HG03196 (cell line): ENCODE measurements around the gene ADAM8.

Source experiments
- ATAC-seq: cut with Tn5 transposase; IDR thresholded peaks from one replicate; pipeline ENCODE4 v1.9.1; 2021; ENCODE audit not compliant: unreplicated experiment

The ADAM8 gene

GRCh38 chr10:133251388-133252222 lies 25.1 kb downstream of the ADAM8 start:
- ATAC-seq: no peak

GRCh38 chr10:133249975-133250754 lies 26.5 kb downstream of the ADAM8 start:
- ATAC-seq: no peak

- no peak for ATAC-seq
Observed at GRCh38 chr10:133249094-133249780, 27.4 kb downstream of the ADAM8 start.

- ATAC-seq: no peak
Observed at GRCh38 chr10:133248334-133248715, 28.3 kb downstream of the ADAM8 start.

- ATAC-seq: no peak
Observed at GRCh38 chr10:133247681-133248333, 28.9 kb downstream of the ADAM8 start.

GRCh38 chr10:133246236-133246626 lies 30.4 kb downstream of the ADAM8 start:
- ATAC-seq: no peak

- ATAC-seq: no peak
Observed at GRCh38 chr10:133245439-133246235, 31.0 kb downstream of the ADAM8 start.

- ATAC-seq: no peak
Observed at GRCh38 chr10:133243593-133243992, 33.1 kb downstream of the ADAM8 start.

GRCh38 chr10:133242611-133243356 lies 33.9 kb downstream of the ADAM8 start:
- no peak for ATAC-seq

GRCh38 chr10:133241501-133242205 lies 35.0 kb downstream of the ADAM8 start:
- no peak for ATAC-seq

GRCh38 chr10:133239990-133240389 lies 36.7 kb downstream of the ADAM8 start:
- no peak for ATAC-seq

GRCh38 chr10:133238466-133238804 lies 38.2 kb downstream of the ADAM8 start:
- ATAC-seq: no peak

- ATAC-seq: no peak
Observed at GRCh38 chr10:133237588-133238465, 38.8 kb downstream of the ADAM8 start, which contains the start of gene VENTX. Gene VENTX (plus strand): TSS chr10:133237855. CDS start chr10:133237915, 60 bp downstream.

GRCh38 chr10:133237241-133237587 lies 39.5 kb downstream of the ADAM8 start:
- ATAC-seq: no peak

- no peak for ATAC-seq
Observed at GRCh38 chr10:133236401-133237240, 40.0 kb downstream of the ADAM8 start.

- no peak for ATAC-seq
Observed at GRCh38 chr10:133235932-133236331, 40.7 kb downstream of the ADAM8 start.

- no peak for ATAC-seq
Observed at GRCh38 chr10:133235265-133235855, 41.3 kb downstream of the ADAM8 start.
